GM18499 (cell line): Measurements from ENCODE around the gene GBA2.
A peak's percentile ranks its signal among the peaks of the same experiment; 100 is the strongest.

Experiments used
- ATAC-seq: cut with Tn5 transposase; IDR thresholded peaks from one replicate; pipeline ENCODE4 v1.9.1; 2021; ENCODE audit warnings: moderate number of reproducible peaks; ENCODE audit not compliant: insufficient read depth, unreplicated experiment

GBA2 gene

DNA sequence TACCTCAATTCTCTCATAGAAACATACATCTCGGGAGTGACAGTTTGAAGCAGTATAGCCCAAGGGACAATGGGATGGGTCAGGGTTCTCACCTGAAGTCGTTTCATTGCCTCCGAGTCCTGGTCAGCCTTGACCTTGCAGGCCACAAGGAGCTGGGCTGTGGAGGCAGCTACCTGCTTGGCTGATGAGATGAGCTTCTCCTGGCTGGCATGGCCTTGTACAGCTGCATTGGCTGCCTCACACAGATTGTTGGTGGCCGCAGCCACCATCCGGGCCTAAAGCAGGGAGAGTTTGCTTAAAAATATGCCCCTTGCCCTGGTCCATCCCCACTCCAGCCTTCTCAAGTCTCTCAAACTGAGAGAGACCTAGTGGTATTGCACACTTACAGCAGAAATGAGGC is 50.8 kb downstream of the GBA2 start:
- no peak for ATAC-seq

DNA sequence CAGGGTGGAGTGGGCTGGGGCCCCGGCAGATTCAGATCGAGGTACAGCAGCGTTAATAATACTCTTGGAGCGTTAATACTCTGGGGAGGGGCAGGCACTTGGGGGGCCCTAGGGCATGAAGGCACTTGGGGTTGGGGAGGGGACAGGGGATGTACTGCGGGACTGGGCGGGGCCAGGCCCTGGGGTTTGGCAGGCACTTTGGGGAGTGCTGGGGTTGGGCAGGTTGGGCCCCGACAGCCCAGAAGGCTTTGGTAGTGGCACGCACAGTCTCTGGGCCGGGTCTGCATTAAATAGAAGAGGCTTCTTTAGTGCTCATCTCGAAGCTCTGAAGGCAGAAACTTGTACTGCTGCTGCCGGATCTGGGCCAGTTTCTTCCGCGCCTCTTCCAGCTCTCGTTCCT is 51.5 kb downstream of the GBA2 start:
- no peak for ATAC-seq

DNA sequence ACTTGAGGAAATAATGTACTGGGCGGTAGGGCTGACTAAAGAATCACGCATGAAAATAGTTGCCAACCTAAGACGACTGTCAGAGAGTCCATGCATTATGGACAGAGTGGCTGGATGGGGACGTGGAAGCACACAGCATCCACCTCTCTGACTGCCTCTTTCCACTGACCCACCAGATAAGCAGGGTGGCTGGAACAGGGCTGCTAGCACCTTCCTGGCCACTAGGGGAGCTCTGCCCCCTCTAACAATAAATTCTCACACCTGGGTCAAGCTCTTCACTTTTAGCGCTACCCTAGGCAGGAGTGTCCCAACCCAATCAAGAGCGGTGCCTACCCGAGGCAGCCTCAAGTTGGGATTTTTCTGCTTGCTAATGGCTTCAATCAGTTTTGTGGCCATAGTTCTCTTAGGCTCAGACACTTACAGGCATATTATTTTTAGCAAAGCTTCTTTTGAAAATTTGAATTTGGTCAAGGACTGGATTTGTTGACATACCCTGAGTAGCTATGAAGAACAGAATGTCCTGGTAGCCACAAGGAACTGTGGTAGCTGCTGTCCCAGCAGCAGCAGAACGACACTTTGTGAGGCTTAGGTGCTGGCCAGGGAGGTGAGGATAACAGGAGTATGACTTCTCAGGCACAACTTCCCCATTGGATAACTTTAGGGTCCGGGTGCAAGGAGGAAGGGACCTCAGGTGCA is 52.4 kb downstream of the GBA2 start:
- ATAC-seq, result peak; percentile 80

DNA sequence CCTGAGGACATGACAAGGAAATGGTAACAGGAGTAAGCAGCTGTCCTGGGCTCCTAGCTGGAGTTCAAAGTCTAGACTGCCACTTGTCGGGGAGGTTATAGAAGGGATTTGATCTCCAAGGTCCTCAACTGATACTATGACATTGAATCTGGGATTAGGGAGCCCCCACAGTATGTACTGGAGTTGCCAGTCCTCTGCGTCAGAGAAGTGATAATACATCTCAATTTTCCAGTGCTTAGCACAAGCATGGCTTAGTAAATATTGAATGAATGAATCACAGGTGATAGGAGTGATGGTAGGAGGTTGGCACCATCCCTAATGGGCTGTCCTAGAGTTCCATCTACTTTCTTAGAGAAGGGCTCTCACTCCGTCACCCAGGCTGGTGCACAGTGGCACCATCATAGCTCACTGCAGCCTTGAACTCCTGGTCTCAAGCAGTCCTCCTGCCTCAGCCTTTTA is 53.1 kb downstream of the GBA2 start:
- ATAC-seq, result no peak

DNA sequence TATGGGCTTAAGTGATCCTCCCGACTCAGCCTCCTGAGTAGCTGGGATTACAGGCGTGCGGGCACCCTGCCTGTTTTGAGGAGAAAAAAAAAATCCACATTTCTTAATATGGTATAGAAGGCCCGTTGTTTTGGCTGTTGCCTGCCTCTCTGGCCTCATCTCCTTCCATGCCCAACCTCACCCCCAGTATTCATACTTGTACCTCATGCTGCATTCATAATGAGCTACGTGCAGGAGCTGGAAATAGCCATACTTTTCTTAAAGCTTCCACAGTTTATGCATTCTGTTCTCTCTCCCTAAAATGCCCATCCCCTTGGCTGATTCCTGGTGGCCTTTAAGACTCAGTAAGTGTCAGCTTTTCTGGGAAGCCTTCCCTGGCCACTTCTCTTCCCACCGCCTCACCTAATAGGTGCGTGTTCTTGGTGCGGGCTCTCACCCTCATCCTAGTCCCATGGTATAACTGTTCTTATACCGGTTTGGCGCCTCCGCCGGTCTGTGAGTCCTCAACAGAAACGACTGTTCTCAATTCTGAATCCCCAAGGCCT is 57.2 kb downstream of the GBA2 start:
- no peak for ATAC-seq

DNA sequence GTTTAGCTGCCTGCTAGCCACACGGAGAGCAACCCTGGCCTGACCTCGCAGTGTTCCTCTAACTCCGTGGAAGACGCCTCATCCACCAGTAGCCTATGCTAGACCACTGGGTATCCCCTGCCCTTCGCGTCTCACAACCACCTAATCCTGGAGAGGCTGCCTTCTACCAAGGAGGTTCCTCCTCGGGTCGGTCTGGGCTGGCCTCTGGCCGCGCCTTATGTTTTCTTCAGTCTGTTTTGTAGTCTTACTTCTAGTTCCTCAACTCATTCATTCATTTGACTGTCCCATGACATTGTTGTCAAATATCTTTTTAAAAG is 57.7 kb downstream of the GBA2 start:
- ATAC-seq, result no peak

DNA sequence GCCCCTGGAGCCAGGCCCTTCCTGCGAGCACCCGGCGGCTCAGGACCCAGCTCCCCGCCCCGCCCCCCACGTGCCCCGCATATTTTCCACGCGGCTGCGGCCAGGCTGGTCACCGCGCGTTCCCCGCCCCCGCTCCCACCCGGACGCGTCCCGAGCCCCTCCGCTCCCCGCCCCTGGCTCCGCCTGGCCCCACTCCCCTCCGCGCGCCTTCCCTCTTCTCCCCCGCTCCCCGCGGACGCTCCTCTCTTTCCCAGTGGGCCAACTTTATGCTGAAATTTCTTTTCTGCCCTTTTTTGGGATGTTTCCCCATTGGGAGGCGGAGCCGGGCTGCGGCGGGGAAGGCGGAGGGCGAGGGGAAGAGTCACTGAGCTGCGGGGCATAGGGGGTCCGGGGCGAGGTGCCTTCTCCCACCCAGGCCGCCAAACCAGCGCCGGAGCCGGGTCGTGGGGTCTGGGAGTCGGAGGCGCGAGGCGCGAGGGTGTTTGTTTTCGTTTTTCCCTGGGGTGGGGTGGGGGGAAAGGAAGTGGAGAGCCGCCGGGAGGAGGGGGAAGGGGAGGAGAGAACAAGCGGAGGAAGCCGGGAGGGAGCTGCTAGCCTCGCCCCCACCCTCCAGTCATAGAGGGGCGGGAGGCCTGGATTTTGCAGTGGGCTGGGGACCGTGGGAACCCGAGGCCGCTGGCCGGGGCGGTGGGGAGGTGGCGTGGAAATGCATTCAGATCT is 58.3 kb downstream of the GBA2 start:
- ATAC-seq, result no peak

DNA sequence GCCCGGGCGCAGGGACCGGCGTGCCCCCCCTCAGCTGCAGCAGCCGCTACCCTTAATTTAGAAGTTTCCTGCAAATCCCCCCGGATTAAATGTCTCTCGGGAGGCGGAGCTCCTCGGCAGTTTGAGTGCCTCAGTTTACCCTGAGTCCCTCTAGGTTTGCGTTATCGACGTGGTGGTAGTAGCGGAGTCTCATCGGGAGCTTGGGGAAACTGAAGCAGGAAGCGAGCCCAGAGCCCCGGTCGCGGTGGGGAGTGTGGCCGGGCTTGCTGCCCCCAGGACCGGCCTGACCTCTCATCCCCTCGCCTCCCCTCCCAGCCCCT is 58.8 kb downstream of the GBA2 start:
- no peak for ATAC-seq

DNA sequence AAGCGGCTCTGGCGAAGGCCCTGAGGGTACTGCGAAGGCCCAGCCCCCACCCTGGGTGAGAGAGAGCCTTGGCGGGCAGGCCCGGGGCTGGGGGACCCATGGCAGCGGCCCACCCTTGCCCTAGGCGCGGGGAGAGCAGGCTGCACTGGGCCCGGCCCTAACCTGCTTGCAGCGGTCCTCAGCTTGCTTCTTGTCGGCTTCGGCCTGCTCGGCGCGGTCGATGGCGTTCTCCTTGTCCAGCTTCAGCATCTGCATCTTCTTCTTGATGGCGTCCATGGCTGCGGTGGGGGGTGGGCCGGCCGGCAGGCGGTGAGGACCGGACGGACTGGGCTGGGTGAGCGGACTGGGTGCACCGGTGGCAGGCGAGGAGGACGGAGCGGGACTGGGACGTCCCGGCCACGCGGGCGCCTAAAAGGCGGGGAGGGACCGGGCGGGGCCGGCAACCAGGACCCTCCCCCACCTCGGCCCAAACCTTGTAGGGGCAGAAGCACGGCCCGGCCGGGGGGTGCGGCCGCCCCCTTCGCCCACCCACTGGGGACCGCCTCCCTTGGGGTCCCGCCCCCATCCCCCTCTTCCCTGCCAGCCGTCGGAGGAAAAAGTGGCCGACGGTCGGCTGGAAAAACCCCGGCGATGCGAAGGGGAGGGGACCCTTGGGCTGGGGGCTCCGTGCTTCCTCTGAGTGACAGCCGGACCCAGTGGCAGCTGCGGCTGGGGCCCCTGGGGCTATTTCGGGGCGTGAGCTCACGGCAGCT is 59.3 kb downstream of the GBA2 start, which contains the start of gene TPM2:
Gene TPM2, minus strand, starts transcription at position 384 of the 752 bp plus-strand sequence. Its CDS starts 108 bp downstream, at position 276.
- no peak for ATAC-seq

DNA sequence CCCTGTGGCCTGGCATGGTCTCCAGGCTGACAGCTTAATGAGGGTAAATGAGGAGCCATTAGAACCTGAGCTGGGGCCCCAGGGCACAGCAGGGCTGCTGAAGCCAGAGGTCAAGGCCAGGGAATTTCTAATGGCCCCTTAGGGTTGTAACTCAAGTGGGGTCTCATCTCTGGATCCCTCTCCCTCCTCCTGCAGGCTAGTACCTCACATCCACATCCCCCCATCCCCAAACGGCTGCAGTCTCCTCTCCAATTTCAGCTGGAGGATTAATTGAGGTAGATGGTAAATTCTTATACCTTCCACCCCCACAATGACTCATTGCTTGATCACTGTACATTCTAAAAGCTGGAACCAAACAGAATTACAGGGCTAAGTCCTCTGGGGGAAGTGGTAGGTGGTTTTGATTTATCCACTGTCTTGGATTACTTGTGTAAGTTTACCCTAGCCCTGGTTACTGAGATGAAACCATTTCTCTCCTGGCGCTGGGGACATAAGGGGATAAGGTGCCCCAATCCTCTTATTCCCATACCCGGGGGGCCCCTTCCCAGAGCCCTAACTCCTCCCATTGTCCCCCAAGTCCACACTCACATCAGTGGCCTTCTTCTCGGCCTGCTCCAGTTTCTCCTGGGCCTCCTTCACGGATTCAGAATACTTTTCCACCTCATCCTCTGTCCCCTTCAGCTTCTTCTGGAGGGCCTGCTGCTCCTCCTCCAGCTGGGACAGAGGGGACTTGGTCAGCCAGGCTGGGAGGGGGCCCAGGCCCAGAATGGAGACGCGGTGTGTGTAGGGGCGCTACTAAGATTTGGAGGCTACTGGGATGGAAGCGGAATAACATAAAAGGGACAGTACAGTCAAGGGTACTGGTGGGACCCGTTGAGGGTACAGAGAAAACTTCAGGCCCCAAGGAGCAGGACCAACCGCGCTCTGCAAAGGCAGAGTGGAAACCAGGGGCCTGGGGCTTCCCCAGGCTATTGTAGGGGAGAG is 60.2 kb downstream of the GBA2 start:
- no peak for ATAC-seq

DNA sequence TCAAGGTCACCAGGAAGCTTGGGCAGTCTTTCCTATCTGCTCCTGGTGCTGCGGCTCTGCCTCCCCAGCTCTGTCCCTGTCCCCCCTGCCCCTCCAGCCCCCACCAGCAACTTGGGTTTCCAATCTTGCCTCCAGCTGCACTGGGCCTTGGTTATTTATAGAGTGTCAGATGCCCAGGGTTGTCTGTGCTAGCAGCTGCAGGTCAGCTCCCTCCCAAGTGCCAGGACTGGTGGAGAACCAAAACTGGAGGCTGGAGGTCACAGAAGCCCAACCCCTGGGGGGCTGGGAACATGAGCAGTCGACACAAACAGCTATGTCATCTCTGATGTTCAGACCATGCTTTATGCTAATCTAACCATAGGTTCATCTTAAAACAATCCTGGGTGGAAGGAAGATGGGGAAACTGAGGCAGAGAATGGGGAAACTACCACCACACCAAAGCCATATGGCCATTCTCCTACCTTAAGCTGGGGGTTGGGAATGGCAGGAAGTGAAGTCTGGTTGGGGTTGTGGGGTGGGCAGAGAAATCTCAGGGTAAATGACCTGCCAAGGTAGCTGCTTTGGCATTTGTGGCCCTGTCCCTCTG is 61.0 kb downstream of the GBA2 start:
- ATAC-seq, result no peak

DNA sequence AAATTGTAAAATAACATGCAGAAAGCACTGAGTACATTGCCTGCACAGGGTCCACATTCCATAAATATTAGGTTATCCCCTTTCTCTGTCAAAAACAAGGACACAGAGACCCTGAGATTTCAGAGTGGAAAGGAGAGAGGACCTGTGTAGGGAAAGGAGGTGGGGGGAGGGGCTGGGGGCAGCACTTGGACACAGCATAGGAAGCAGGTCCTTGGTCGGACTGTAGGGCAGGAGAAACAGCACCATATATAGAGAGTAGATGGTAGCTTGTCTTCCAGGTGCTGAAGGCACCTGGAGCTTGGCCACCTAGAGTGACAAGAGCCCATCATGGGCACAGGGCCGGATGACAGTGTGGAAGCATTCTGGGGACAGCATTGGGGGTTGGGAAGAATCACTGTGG is 61.7 kb downstream of the GBA2 start:
- ATAC-seq, result no peak
